ENCODE results near the gene KCNK1. TPM values are rescaled to one million over a fixed set of nuclear protein-coding genes. Genes with fewer than 3 reads are reported as not detected.

The KCNK1 gene
- total RNA-seq, 1 experiment from 2014 or later: 13.3 TPM

DNA sequence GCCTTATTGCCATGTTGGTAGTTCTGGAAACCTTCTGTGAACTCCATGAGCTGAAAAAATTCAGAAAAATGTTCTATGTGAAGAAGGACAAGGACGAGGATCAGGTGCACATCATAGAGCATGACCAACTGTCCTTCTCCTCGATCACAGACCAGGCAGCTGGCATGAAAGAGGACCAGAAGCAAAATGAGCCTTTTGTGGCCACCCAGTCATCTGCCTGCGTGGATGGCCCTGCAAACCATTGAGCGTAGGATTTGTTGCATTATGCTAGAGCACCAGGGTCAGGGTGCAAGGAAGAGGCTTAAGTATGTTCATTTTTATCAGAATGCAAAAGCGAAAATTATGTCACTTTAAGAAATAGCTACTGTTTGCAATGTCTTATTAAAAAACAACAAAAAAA is 57.4 kb downstream of the KCNK1 start:
- peaks cover 22% of the 10 kb centered on the region for H3K9me3 Mint-ChIP-seq
- no peak for ATAC-seq
- H3K4me1 Mint-ChIP-seq: no peaks in the 10 kb centered on the region
- no peaks in the 10 kb centered on the region for H3K27me3 Mint-ChIP-seq (ENCODE audit: low read depth)
- H3K4me3 Mint-ChIP-seq: no peak overlapping the region
- no peak overlapping the region for H3K27ac Mint-ChIP-seq
- CTCF ChIA-PET: no interaction called here
- POLR2A ChIA-PET: no interaction called here
- DNase-seq (ENCODE audit: low spot score): no peak
- H3K36me3 Mint-ChIP-seq: peaks cover 60% of the 10 kb centered on the region
- no peak for TF ChIP-seq JUN (CRISPR knock-in tag; IDR thresholded peaks at IDR 0.05)
- no peak for TF ChIP-seq TCF7 (CRISPR knock-in tag; IDR thresholded peaks at IDR 0.05; ENCODE audit: low read depth)
- TF ChIP-seq IRF2 (CRISPR knock-in tag; IDR thresholded peaks at IDR 0.05; ENCODE audit: borderline replicate concordance, low read depth): no peak
- TF ChIP-seq ZNF671 (CRISPR knock-in tag; IDR thresholded peaks at IDR 0.05): no peak
- TF ChIP-seq, protein P1, sequence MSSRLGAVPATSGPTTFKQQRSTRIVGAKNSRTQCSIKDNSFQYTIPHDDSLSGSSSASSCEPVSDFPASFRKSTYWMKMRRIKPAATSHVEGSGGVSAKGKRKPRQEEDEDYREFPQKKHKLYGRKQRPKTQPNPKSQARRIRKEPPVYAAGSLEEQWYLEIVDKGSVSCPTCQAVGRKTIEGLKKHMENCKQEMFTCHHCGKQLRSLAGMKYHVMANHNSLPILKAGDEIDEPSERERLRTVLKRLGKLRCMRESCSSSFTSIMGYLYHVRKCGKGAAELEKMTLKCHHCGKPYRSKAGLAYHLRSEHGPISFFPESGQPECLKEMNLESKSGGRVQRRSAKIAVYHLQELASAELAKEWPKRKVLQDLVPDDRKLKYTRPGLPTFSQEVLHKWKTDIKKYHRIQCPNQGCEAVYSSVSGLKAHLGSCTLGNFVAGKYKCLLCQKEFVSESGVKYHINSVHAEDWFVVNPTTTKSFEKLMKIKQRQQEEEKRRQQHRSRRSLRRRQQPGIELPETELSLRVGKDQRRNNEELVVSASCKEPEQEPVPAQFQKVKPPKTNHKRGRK (CRISPR knock-in tag; IDR thresholded peaks at IDR 0.05; ENCODE audit: borderline replicate concordance): no peak
- TF ChIP-seq ELF4 (CRISPR knock-in tag; IDR thresholded peaks at IDR 0.05; ENCODE audit: low read depth): no peak
- TF ChIP-seq ZNF232 (CRISPR knock-in tag; IDR thresholded peaks at IDR 0.05): no peak
- no peak for TF ChIP-seq NR1H2 (CRISPR knock-in tag; IDR thresholded peaks at IDR 0.05)
- no peak for TF ChIP-seq TEAD4 (CRISPR knock-in tag; IDR thresholded peaks at IDR 0.05)

DNA sequence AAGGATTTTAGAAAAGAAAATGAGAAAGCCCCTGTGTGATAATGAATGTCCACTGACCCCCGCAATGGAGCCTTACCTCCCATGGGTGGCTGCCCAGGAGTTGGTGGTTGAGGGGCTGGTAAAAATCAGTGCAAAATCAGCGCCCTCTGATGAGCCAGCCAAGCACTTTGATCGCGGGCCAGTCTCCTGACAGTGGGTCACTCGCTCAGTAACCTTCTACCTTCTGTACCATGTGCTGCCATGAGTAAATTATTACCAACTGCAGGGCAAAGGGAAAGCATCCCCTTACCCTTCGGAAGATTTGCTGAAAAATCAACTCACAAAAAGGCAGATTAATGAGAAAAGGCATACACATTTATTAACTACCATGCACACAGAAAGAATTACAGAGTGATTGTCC is 58.8 kb downstream of the KCNK1 start:
- H3K27ac Mint-ChIP-seq: no peak overlapping the region
- TF ChIP-seq ZNF423 (CRISPR knock-in tag; IDR thresholded peaks at IDR 0.05): no peak
- TF ChIP-seq, protein P2, sequence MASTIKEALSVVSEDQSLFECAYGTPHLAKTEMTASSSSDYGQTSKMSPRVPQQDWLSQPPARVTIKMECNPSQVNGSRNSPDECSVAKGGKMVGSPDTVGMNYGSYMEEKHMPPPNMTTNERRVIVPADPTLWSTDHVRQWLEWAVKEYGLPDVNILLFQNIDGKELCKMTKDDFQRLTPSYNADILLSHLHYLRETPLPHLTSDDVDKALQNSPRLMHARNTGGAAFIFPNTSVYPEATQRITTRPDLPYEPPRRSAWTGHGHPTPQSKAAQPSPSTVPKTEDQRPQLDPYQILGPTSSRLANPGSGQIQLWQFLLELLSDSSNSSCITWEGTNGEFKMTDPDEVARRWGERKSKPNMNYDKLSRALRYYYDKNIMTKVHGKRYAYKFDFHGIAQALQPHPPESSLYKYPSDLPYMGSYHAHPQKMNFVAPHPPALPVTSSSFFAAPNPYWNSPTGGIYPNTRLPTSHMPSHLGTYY (CRISPR knock-in tag; IDR thresholded peaks at IDR 0.05): no peak
- TF ChIP-seq HMGXB4 (CRISPR knock-in tag; IDR thresholded peaks at IDR 0.05): no peak
- DNase-seq (ENCODE audit: low spot score): no peak
- ChIA-PET CTCF (no interaction called here), POLR2A (no interaction called here)
- peaks cover 60% of the 10 kb centered on the region for H3K36me3 Mint-ChIP-seq
- peaks cover 33% of the 10 kb centered on the region for H3K9me3 Mint-ChIP-seq
- H3K27me3 Mint-ChIP-seq (ENCODE audit: low read depth): no peaks in the 10 kb centered on the region
- ATAC-seq: no peak
- H3K4me3 Mint-ChIP-seq: no peak overlapping the region
- peaks cover 6% of the 10 kb centered on the region for H3K4me1 Mint-ChIP-seq

GRCh38 chr1:233673261-233673946 is 59.5 kb downstream of the KCNK1 start:
- TF ChIP-seq ZSCAN18 (CRISPR knock-in tag; IDR thresholded peaks at IDR 0.05): no peak
- TF ChIP-seq RORB (CRISPR knock-in tag; IDR thresholded peaks at IDR 0.05): no peak
- Mint-ChIP-seq H3K36me3 (peaks cover 56% of the 10 kb centered on the region), H3K9me3 (peaks cover 38% of the 10 kb centered on the region), H3K4me3 (no peak overlapping the region), H3K27me3 (ENCODE audit: low read depth) (no peaks in the 10 kb centered on the region), H3K27ac (no peak overlapping the region), H3K4me1 (peaks cover 13% of the 10 kb centered on the region)
- ChIA-PET CTCF (no interaction called here), POLR2A (no interaction called here)
- DNase-seq (ENCODE audit: low spot score) (no peak), ATAC-seq (no peak)
